ENCODE results near the gene COL4A4.

GRCh38 chr2:227164763-227165291 lies 822 bp upstream of the COL4A4 start:
- no peak for TF ChIP-seq CTCF (IDR thresholded peaks at IDR 0.05)
- no peak for TF ChIP-seq POLR2A (IDR thresholded peaks at IDR 0.05)
- TF ChIP-seq POLR2AphosphoS5 (IDR thresholded peaks at IDR 0.05): no peak

Data from prostate gland (tissue), 2 donors.